HepG2 (cell line): ENCODE data around the gene DUSP21. TPM values are rescaled to one million over a fixed set of nuclear protein-coding genes. Genes with fewer than 3 reads are reported as not detected.
"Not testable (repeated sequence)": the region's sequence is repeated elsewhere in the genome, so short reads cannot be mapped to it uniquely, and the experiment has no call there.

Experiments
- ATAC-seq: fragments of 200-7000 bp; cut with Tn5 transposase; 3 replicates; pipeline ENCODE4 v1.9.1; 2020; ENCODE audit warnings: mild to moderate bottlenecking, moderate library complexity
- BruUV-seq: library from RNA; stranded (reverse); fragments of 400-500 nt; replicated peaks from 2 replicates; lab custom pipeline; 2021; lab: Mats Ljungman, UMichigan
- CTCF ChIA-PET: fragments of 300-600 bp; formaldehyde crosslinking; extraction: SDS; loops from one replicate; lab custom pipeline; 2021; ENCODE audit warnings: low total read pairs, inconsistent platforms, low intra/inter-chr PET ratio; lab: Yijun Ruan, JAX
- POLR2A ChIA-PET: fragments of 350-600 bp; sonication (Branson Sonifier 250); formaldehyde crosslinking; loops from one replicate; lab custom pipeline; 2020; ENCODE audit warnings: antibody characterized with exemption, inconsistent platforms; lab: Yijun Ruan, JAX
- DNase-seq: peaks from one replicate; pipeline ENCODE4 v3.0.0-alpha.2; 2015; ENCODE audit warnings: low spot score
- FAIRE-seq: peaks from 3 replicates; lab custom pipeline; 2011; peaks lifted over from hg19 to GRCh38; lab: Jason Lieb, UNC
- H2AFZ ChIP-seq: one replicate; pipeline ENCODE4 v1.6.1; 2011; ENCODE audit warnings: low read length, inconsistent platforms
- H3K27ac ChIP-seq: fragments of 300-600 bp; 3 replicates; pipeline ENCODE4 v1.8.0; 2011; ENCODE audit warnings: mixed run types, mild to moderate bottlenecking, mixed read lengths, low read length, inconsistent platforms; ENCODE audit not compliant: insufficient read depth; ENCODE audit errors: extremely low read length
- H3K27me3 ChIP-seq, 2 experiments: fragments of 200-600 bp in 1 of 2; 2 replicates in 1 of 2; 3 replicates in 1 of 2; pipeline versions ENCODE4 v1.6.0 to v1.8.0; 2011; ENCODE audit warnings: low read length in 2 of 2, mild to moderate bottlenecking in 2 of 2, moderate library complexity in 2 of 2, inconsistent platforms in 1 of 2; ENCODE audit not compliant: insufficient read depth in 2 of 2, control insufficient read depth in 1 of 2
- H3K36me3 ChIP-seq, 2 experiments: fragments of 200-600 bp in 1 of 2; replicated peaks in 1 of 2; 2 replicates in 1 of 2; 3 replicates in 1 of 2; pipeline versions ENCODE4 v1.5.1 to v1.8.0; 2011; ENCODE audit warnings: low read length in 2 of 2, inconsistent platforms in 1 of 2; ENCODE audit not compliant: insufficient read depth in 2 of 2, control insufficient read depth in 1 of 2
- H3K4me1 ChIP-seq: 2 replicates; pipeline ENCODE4 v1.5.1; 2012; ENCODE audit warnings: low read length, inconsistent platforms; ENCODE audit not compliant: insufficient read depth
- H3K4me2 ChIP-seq: 2 replicates; pipeline ENCODE4 v1.6.0; 2011; ENCODE audit warnings: low read depth, low read length, inconsistent platforms
- H3K4me3 ChIP-seq, 3 experiments: fragments of 200-600 bp in 1 of 3; sonication (generic), shearing (Covaris generic) in 1 of 3; replicated peaks in 1 of 3; 2 replicates each; pipeline ENCODE4 v1.5.1; 2011 to 2016; ENCODE audit warnings: low read length in 3 of 3, inconsistent platforms in 2 of 3, low read depth in 2 of 3, mild to moderate bottlenecking in 2 of 3, control low read depth in 1 of 3, mixed read lengths in 1 of 3; ENCODE audit not compliant: insufficient read depth in 1 of 3
- H3K79me2 ChIP-seq: one replicate; pipeline ENCODE4 v1.6.1; 2011; ENCODE audit warnings: low read length, inconsistent platforms; ENCODE audit not compliant: insufficient read depth
- H3K9ac ChIP-seq: 2 replicates; pipeline ENCODE4 v1.6.0; 2011; ENCODE audit warnings: mild to moderate bottlenecking, low read depth, low read length, inconsistent platforms; ENCODE audit not compliant: insufficient read depth
- H3K9me3 ChIP-seq: 2 replicates; pipeline ENCODE4 v1.5.1; 2012; ENCODE audit warnings: mild to moderate bottlenecking, low read length
- H4K20me1 ChIP-seq: 2 replicates; pipeline ENCODE4 v1.6.0; 2011; ENCODE audit warnings: inconsistent platforms, mild to moderate bottlenecking, low read length, moderate library complexity; ENCODE audit not compliant: insufficient read depth
- CEBPB ChIP-seq: IDR thresholded peaks from 2 replicates; pipeline ENCODE4 v1.6.1; 2011; ENCODE audit warnings: low read depth, low read length, improper control_type of control experiment, borderline replicate concordance
- CEBPG ChIP-seq: IDR thresholded peaks from 2 replicates; pipeline ENCODE4 v1.6.1; 2016
- FOXP1 ChIP-seq, 2 experiments: fragments of 450-650 bp in 1 of 2; IDR thresholded peaks; 2 replicates each; pipeline ENCODE4 v1.6.1; 2017 to 2018; ENCODE audit warnings: antibody characterized with exemption in 1 of 2
- RAD21 ChIP-seq: fragments of 450-650 bp; formaldehyde crosslinking; IDR thresholded peaks from 2 replicates; pipeline ENCODE4 v1.5.0; 2020; ENCODE audit warnings: mild to moderate bottlenecking
- STAG1 ChIP-seq: sonication (generic); formaldehyde crosslinking; IDR thresholded peaks from 2 replicates; pipeline ENCODE4 v1.4.0; 2020; ENCODE audit warnings: missing genetic modification reagents
- ZNF296 ChIP-seq: sonication (generic); formaldehyde crosslinking; conservative IDR thresholded peaks from 2 replicates; pipeline ENCODE4 v1.5.0; 2020; ENCODE audit warnings: mild to moderate bottlenecking, missing genetic modification reagents
- ZNF614 ChIP-seq: IDR thresholded peaks from 2 replicates; pipeline ENCODE4 v1.6.1; 2018; ENCODE audit warnings: missing biosample characterization, missing genetic modification reagents, inconsistent platforms, borderline replicate concordance
- ZNF644 ChIP-seq: IDR thresholded peaks from 2 replicates; pipeline ENCODE4 v1.6.1; 2016; ENCODE audit warnings: low read depth
- WGBS: methylation state at CpG from one replicate; pipeline ENCODE4 v1.1.6; 2017; ENCODE audit warnings: low lambda C conversion rate; 5-methylcytosine and 5-hydroxymethylcytosine counted together
- in situ Hi-C: cut with HindIII; loops from 2 replicates; pipeline ENCODE4 v1.10.0; 2017; ENCODE audit warnings: low pct_unique_long_range_greater_than_20kb; ENCODE audit not compliant: extremely low pct_ligation_motif_present
- intact Hi-C: fragments of 100-400 bp; cut with micrococcal nuclease; formaldehyde crosslinking; loops from one replicate; pipeline ENCODE4 v1.10.0; 2022; ENCODE audit not compliant: unreplicated experiment
- polyA plus RNA-seq, 8 experiments: library from polyadenylated mRNA; depleted of rRNA in 3 of 8; stranded (reverse) in 7 of 8; unstranded in 1 of 8; fragments of >200 nt; fragmentation: Illumina TruSeq in 4 of 8; extraction: Trizol in 4 of 8; gene quantifications; 2 replicates each; pipeline versions ENCODE4 v1.2.1 to v1.2.3, GENCODE V29; 2011 to 2016; ENCODE audit warnings: low read depth in 4 of 8, missing spikeins in 1 of 8, mixed read lengths in 1 of 8; ENCODE audit not compliant: insufficient read depth in 1 of 8
- total RNA-seq, 5 experiments: library from RNA; depleted of rRNA; stranded (reverse); fragments of >200 nt; fragmentation: Illumina TruSeq; extraction: Trizol; gene quantifications; 2 replicates each; pipeline ENCODE4 v1.2.3, GENCODE V29; 2016; ENCODE audit warnings: low read depth in 1 of 5
- TF ChIP-seq, protein P1 (sequence below): sonication (generic); formaldehyde crosslinking; IDR thresholded peaks from 2 replicates; pipeline ENCODE4 v1.4.0; 2020; ENCODE audit warnings: missing genetic modification reagents
- TF ChIP-seq, protein P2 (sequence below), 2 experiments: fragments of 450-650 bp in 1 of 2; sonication (generic) in 1 of 2; formaldehyde crosslinking; IDR thresholded peaks; 2 replicates each; pipeline versions ENCODE4 v1.5.0 to v1.8.0; 2020 to 2022; ENCODE audit warnings: mild to moderate bottlenecking in 1 of 2, missing genetic modification reagents in 1 of 2

DUSP21 gene
- total and polyA plus RNA-seq, 2 of the 13 experiments (the other 11 are each of a cell fraction or from before 2014, with no cell fraction given): not detected

DNA sequence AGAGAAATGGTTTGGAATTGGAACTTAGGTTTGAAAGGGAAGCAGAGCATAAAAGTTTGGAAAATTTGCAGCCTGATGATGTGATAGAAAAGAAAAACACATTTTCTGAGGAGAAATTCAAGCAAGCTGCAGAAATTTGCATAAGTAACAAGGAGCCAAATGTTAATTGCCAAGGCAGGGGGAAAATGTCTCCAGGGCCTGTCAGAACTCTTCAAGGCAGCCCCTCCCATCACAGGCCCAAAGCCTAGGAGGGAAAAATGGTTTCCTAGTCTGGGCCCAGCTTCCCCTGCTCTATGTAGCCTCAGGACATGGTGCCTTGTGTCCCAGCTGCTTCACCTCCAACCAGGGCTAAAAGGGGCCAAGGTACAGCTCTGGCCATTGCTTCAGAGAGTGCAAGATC is 21.2 kb upstream of the DUSP21 start (continued):
- TF ChIP-seq, protein P1, sequence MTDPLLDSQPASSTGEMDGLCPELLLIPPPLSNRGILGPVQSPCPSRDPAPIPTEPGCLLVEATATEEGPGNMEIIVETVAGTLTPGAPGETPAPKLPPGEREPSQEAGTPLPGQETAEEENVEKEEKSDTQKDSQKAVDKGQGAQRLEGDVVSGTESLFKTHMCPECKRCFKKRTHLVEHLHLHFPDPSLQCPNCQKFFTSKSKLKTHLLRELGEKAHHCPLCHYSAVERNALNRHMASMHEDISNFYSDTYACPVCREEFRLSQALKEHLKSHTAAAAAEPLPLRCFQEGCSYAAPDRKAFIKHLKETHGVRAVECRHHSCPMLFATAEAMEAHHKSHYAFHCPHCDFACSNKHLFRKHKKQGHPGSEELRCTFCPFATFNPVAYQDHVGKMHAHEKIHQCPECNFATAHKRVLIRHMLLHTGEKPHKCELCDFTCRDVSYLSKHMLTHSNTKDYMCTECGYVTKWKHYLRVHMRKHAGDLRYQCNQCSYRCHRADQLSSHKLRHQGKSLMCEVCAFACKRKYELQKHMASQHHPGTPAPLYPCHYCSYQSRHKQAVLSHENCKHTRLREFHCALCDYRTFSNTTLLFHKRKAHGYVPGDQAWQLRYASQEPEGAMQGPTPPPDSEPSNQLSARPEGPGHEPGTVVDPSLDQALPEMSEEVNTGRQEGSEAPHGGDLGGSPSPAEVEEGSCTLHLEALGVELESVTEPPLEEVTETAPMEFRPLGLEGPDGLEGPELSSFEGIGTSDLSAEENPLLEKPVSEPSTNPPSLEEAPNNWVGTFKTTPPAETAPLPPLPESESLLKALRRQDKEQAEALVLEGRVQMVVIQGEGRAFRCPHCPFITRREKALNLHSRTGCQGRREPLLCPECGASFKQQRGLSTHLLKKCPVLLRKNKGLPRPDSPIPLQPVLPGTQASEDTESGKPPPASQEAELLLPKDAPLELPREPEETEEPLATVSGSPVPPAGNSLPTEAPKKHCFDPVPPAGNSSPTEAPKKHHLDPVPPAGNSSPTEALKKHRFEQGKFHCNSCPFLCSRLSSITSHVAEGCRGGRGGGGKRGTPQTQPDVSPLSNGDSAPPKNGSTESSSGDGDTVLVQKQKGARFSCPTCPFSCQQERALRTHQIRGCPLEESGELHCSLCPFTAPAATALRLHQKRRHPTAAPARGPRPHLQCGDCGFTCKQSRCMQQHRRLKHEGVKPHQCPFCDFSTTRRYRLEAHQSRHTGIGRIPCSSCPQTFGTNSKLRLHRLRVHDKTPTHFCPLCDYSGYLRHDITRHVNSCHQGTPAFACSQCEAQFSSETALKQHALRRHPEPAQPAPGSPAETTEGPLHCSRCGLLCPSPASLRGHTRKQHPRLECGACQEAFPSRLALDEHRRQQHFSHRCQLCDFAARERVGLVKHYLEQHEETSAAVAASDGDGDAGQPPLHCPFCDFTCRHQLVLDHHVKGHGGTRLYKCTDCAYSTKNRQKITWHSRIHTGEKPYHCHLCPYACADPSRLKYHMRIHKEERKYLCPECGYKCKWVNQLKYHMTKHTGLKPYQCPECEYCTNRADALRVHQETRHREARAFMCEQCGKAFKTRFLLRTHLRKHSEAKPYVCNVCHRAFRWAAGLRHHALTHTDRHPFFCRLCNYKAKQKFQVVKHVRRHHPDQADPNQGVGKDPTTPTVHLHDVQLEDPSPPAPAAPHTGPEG (CRISPR knock-in tag): no peak
- TF ChIP-seq ZNF296 (CRISPR knock-in tag) (no peak), FOXP1 (IDR thresholded peaks at IDR 0.05) (no peak), FOXP1 (CRISPR knock-in tag; IDR thresholded peaks at IDR 0.05) (no peak), ZNF614 (CRISPR knock-in tag) (no peak)

DNA sequence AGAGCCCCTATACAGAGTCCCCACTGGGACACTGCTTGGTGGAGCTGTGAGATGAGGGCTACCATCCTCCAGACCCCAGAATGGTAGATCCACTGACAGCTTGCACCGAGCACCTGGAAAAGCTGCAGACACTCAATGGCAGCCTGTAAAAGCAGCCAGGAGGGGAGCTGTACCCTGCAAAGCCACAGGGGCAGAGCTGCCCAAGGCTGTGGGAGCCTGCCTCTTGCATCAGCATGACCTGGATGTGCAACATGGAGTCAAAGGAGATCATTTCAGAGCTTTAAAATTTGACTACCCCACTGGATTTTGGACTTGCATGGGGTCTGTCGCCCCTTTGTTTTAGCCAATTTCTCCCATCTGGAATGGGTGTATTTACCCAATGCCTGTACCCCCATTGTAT is 20.6 kb upstream of the DUSP21 start:
- no CpG with 5 or more reads among the region's 2 CpGs for WGBS
- Histone ChIP-seq H3K4me1 (peaks cover 16% of the 10 kb centered on the region), H3K4me2 (peak overlapping the region; percentile 39)
- H3K79me2 ChIP-seq, DNase-seq, FAIRE-seq, H2AFZ ChIP-seq, in situ Hi-C loops, H3K4me3 ChIP-seq, H3K9ac ChIP-seq, H3K27ac ChIP-seq, H3K36me3 ChIP-seq, H3K9me3 ChIP-seq, BruUV-seq, CTCF ChIA-PET, H3K27me3 ChIP-seq, POLR2A ChIA-PET, H4K20me1 ChIP-seq: not testable (repeated sequence)
- TF ChIP-seq ZNF644 (CRISPR knock-in tag): 0 out of 2 replicates have a peak, but pooled peaks have one; percentile 29
- TF ChIP-seq STAG1: 0 out of 2 replicates have a peak, but pooled peaks have one; percentile 30
- TF ChIP-seq CEBPB: 0 out of 2 replicates have a peak, but pooled peaks have one; percentile 14
- TF ChIP-seq, protein P2, sequence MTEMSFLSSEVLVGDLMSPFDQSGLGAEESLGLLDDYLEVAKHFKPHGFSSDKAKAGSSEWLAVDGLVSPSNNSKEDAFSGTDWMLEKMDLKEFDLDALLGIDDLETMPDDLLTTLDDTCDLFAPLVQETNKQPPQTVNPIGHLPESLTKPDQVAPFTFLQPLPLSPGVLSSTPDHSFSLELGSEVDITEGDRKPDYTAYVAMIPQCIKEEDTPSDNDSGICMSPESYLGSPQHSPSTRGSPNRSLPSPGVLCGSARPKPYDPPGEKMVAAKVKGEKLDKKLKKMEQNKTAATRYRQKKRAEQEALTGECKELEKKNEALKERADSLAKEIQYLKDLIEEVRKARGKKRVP (CRISPR knock-in tag; IDR thresholded peaks at IDR 0.05): peak in 1 of 2 experiments; percentile 84; a peak in 2 of 4 replicates
- TF ChIP-seq RAD21: 0 out of 2 replicates have a peak, but pooled peaks have one; percentile 18
- peak; percentile 59 for TF ChIP-seq CEBPG (CRISPR knock-in tag)
- intact Hi-C loops: loop anchor here (2.0 kb wide), 1 partner anchor 18 kb away; no protein-coding TSS in a partner anchor
- peak; percentile 66 for ATAC-seq
